ENCODE measurements around the gene POLR2H. TPM values are rescaled to one million over a fixed set of nuclear protein-coding genes. Genes with fewer than 3 reads are reported as not detected.

Gene POLR2H
- total RNA-seq, 1 donor from 2014 or later = 49.8 TPM

DNA sequence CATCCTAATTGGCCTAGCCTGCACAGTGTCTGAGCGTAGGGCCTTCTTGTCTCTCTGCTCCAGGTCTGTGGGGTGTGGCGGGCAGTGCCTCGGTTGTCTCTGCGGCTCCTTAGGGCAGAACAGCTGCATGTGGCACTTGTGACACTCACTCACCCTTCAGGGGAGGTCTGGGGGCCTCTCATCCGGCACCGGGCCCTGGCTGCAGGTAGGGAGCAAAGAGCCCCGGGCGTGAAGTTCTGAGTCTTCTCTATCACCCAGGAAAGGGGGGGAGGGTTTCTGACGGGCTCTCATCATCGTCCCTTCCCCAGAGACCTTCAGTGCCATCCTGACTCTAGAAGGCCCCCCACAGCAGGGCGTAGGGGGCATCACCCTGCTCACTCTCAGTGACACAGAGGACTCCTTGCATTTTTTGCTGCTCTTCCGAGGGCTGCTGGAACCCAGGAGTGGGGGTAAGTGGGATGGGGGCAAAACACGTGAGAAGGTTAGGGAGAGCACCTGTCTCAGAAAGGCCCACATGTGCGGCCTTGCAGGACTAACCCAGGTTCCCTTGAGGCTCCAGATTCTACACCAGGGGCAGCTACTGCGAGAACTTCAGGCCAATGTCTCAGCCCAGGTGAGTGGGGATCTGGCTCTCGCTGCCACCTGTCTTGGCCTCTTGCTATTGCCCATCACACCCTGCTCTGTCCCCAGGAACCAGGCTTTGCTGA, 21.0 kb downstream of the POLR2H start:
- Mint-ChIP-seq H3K4me3 (ENCODE audit: unreplicated experiment) (no peak overlapping the region), H3K4me1 (ENCODE audit: low read depth) (peaks cover 4% of the 10 kb centered on the region), H3K27me3 (ENCODE audit: low read depth) (peaks cover 14% of the 10 kb centered on the region), H3K27ac (ENCODE audit: unreplicated experiment) (no peak overlapping the region), H3K9me3 (ENCODE audit: low read depth) (no peaks in the 10 kb centered on the region), H3K36me3 (ENCODE audit: low read depth) (no peaks in the 10 kb centered on the region)
- no peak for DNase-seq (ENCODE audit: low spot score)
- TF ChIP-seq, protein P1, sequence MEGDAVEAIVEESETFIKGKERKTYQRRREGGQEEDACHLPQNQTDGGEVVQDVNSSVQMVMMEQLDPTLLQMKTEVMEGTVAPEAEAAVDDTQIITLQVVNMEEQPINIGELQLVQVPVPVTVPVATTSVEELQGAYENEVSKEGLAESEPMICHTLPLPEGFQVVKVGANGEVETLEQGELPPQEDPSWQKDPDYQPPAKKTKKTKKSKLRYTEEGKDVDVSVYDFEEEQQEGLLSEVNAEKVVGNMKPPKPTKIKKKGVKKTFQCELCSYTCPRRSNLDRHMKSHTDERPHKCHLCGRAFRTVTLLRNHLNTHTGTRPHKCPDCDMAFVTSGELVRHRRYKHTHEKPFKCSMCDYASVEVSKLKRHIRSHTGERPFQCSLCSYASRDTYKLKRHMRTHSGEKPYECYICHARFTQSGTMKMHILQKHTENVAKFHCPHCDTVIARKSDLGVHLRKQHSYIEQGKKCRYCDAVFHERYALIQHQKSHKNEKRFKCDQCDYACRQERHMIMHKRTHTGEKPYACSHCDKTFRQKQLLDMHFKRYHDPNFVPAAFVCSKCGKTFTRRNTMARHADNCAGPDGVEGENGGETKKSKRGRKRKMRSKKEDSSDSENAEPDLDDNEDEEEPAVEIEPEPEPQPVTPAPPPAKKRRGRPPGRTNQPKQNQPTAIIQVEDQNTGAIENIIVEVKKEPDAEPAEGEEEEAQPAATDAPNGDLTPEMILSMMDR (IDR thresholded peaks at IDR 0.05) = no peak

DNA sequence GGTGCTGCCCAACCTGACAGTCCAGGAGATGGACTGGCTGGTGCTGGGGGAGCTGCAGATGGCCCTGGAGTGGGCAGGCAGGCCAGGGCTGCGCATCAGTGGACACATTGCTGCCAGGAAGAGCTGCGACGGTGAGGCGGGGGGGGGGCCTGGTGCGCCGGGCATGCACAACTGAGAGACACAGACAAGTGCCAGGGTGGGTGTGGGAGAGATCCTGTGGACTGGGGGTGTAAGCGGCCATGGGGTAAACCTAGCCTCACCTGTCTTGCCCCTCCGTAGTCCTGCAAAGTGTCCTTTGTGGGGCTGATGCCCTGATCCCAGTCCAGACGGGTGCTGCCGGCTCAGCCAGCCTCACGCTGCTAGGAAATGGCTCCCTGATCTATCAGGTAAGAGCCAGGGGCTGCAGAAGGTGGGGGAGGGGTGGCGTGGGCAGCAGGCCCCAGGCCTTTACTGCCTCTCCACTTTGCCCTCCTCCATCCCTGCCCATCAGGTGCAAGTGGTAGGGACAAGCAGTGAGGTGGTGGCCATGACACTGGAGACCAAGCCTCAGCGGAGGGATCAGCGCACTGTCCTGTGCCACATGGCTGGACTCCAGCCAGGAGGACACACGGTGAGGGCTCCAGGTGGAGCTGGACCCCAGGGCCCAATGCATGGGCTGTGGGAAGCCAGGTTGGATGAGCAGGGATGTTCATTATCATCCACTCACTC, 21.7 kb downstream of the POLR2H start:
- Mint-ChIP-seq H3K36me3 (ENCODE audit: low read depth) (no peaks in the 10 kb centered on the region), H3K27me3 (ENCODE audit: low read depth) (peaks cover 12% of the 10 kb centered on the region), H3K4me3 (ENCODE audit: unreplicated experiment) (no peak overlapping the region), H3K4me1 (ENCODE audit: low read depth) (peaks cover 4% of the 10 kb centered on the region), H3K9me3 (ENCODE audit: low read depth) (no peaks in the 10 kb centered on the region), H3K27ac (ENCODE audit: unreplicated experiment) (no peak overlapping the region)
- no peak for DNase-seq (ENCODE audit: low spot score)
- TF ChIP-seq, protein P1 (IDR thresholded peaks at IDR 0.05) = no peak

DNA sequence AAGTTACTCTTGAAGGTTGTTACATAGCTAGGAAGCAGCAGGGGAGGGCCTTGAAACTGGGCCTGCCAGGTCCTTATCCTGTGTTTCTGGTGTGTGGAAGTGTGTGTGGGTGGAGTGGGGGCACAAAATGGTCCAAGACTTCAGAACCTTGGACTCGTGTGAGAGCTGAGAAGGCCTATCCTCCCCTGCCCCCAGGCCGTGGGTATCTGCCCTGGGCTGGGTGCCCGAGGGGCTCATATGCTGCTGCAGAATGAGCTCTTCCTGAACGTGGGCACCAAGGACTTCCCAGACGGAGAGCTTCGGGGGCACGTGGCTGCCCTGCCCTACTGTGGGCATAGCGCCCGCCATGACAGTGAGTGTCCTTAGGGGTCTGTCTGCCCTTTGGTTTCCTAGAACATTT, 22.8 kb downstream of the POLR2H start:
- Mint-ChIP-seq H3K36me3 (ENCODE audit: low read depth) (no peaks in the 10 kb centered on the region), H3K4me3 (ENCODE audit: unreplicated experiment) (no peak overlapping the region), H3K4me1 (ENCODE audit: low read depth) (peaks cover 4% of the 10 kb centered on the region), H3K27me3 (ENCODE audit: low read depth) (peaks cover 6% of the 10 kb centered on the region), H3K9me3 (ENCODE audit: low read depth) (no peaks in the 10 kb centered on the region), H3K27ac (ENCODE audit: unreplicated experiment) (no peak overlapping the region)
- TF ChIP-seq, protein P1 (IDR thresholded peaks at IDR 0.05) = no peak
- DNase-seq (ENCODE audit: low spot score) = no peak

DNA sequence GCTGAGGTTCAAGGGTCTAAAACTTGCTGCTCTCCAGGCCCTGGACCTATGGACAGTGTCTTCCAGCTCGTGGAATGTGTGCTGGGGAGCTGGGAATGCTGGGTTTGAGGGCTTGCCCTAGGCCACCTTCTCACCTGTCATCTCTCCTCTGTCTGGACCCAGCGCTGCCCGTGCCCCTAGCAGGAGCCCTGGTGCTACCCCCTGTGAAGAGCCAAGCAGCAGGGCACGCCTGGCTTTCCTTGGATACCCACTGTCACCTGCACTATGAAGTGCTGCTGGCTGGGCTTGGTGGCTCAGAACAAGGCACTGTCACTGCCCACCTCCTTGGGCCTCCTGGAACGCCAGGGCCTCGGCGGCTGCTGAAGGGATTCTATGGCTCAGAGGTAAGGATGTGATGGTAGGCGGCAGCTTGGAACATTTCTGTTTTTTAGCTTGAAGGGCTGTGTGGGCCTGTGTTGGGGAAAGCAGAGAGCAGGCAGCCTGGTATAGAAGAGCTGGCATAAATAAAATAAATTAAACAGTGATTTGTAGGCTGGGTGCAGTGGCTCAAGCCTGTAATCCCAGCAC, 23.4 kb downstream of the POLR2H start:
- Mint-ChIP-seq H3K27me3 (ENCODE audit: low read depth) (peaks cover 11% of the 10 kb centered on the region), H3K27ac (ENCODE audit: unreplicated experiment) (no peak overlapping the region), H3K4me1 (ENCODE audit: low read depth) (peaks cover 4% of the 10 kb centered on the region), H3K36me3 (ENCODE audit: low read depth) (no peaks in the 10 kb centered on the region), H3K9me3 (ENCODE audit: low read depth) (no peaks in the 10 kb centered on the region), H3K4me3 (ENCODE audit: unreplicated experiment) (no peak overlapping the region)
- TF ChIP-seq, protein P1 (IDR thresholded peaks at IDR 0.05) = no peak
- DNase-seq (ENCODE audit: low spot score) = no peak

DNA sequence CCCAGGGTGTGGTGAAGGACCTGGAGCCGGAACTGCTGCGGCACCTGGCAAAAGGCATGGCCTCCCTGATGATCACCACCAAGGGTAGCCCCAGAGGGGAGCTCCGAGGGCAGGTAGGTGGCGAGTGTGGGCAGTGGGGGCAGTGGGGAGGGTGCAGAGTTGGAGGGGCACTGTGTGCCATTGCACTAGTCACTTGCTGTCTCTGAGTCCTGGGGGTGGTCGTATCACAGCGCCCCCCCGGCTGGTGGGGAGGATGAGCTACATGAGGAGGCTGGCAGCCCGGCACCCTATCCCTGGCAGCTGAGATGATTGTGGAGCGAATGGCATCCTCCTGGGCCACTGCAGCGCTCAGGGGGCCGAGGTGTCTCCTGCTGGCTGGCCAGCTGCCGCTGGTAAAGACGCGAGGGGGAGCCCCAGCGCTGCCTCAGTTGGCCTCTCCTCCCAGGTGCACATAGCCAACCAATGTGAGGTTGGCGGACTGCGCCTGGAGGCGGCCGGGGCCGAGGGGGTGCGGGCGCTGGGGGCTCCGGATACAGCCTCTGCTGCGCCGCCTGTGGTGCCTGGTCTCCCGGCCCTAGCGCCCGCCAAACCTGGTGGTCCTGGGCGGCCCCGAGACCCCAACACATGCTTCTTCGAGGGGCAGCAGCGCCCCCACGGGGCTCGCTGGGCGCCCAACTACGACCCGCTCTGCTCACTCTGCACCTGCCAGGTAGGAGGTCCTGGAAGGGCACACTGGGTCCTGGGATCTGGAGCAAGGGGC, 24.7 kb downstream of the POLR2H start:
- H3K9me3 Mint-ChIP-seq (ENCODE audit: low read depth) = no peaks in the 10 kb centered on the region
- H3K4me1 Mint-ChIP-seq (ENCODE audit: low read depth) = no peaks in the 10 kb centered on the region
- H3K36me3 Mint-ChIP-seq (ENCODE audit: low read depth) = no peaks in the 10 kb centered on the region
- no peak for DNase-seq (ENCODE audit: low spot score)
- H3K4me3 Mint-ChIP-seq (ENCODE audit: unreplicated experiment) = no peak overlapping the region
- TF ChIP-seq, protein P1 (IDR thresholded peaks at IDR 0.05) = no peak
- H3K27me3 Mint-ChIP-seq (ENCODE audit: low read depth) = peaks cover 14% of the 10 kb centered on the region
- H3K27ac Mint-ChIP-seq (ENCODE audit: unreplicated experiment) = no peak overlapping the region

Data from chondrocyte (in vitro differentiated cells).